HG03196 (cell line): Measurements from ENCODE around the gene CEP295NL.
"Not testable (repeated sequence)": the region's sequence is repeated elsewhere in the genome, so short reads cannot be mapped to it uniquely, and the experiment has no call there.

Experiments used
- ATAC-seq: cut with Tn5 transposase; IDR thresholded peaks from one replicate; pipeline ENCODE4 v1.9.1; 2021; ENCODE audit not compliant: unreplicated experiment

The CEP295NL gene

GRCh38 chr17:78867046-78867445, 36.0 kb downstream of the CEP295NL start:
- not testable (repeated sequence) for ATAC-seq

GRCh38 chr17:78865682-78866390, 37.2 kb downstream of the CEP295NL start:
- ATAC-seq: no peak

GRCh38 chr17:78864117-78864516, 38.9 kb downstream of the CEP295NL start:
- ATAC-seq: no peak

GRCh38 chr17:78862073-78863023, 40.7 kb downstream of the CEP295NL start:
- ATAC-seq: no peak

GRCh38 chr17:78861229-78861628, 41.8 kb downstream of the CEP295NL start:
- no peak for ATAC-seq

GRCh38 chr17:78859051-78859450, 44.0 kb downstream of the CEP295NL start:
- no peak for ATAC-seq

GRCh38 chr17:78857266-78857665, 45.7 kb downstream of the CEP295NL start:
- no peak for ATAC-seq

GRCh38 chr17:78855561-78856165, 47.3 kb downstream of the CEP295NL start:
- no peak for ATAC-seq

GRCh38 chr17:78854508-78854907, 48.5 kb downstream of the CEP295NL start:
- no peak for ATAC-seq

GRCh38 chr17:78853926-78854394, 49.0 kb downstream of the CEP295NL start:
- ATAC-seq: no peak

GRCh38 chr17:78852709-78853121, 50.3 kb downstream of the CEP295NL start:
- no peak for ATAC-seq

GRCh38 chr17:78849026-78849425, 54.0 kb downstream of the CEP295NL start:
- ATAC-seq: no peak

- ATAC-seq: no peak
Observed at GRCh38 chr17:78847052-78847451, 55.9 kb downstream of the CEP295NL start.

GRCh38 chr17:78844301-78845005, 58.5 kb downstream of the CEP295NL start:
- no peak for ATAC-seq

- ATAC-seq: no peak
Observed at GRCh38 chr17:78842881-78843565, 60.0 kb downstream of the CEP295NL start.

- ATAC-seq: peak; percentile 90
Observed at GRCh38 chr17:78840780-78841611, 62.0 kb downstream of the CEP295NL start, which contains the start of gene USP36. Gene USP36, minus strand, starts transcription at chr17:78840814. Its CDS starts 4,451 bp downstream, at chr17:78836363.
